GM13977 (cell line): Measurements from ENCODE around the gene ORC3.

Experiments
- DNase-seq: peaks from one replicate; pipeline ENCODE4 v3.0.0; 2012; ENCODE audit warnings: low spot score
- CTCF ChIP-seq: IDR thresholded peaks from 2 replicates; pipeline ENCODE4 v1.5.1; 2012; ENCODE audit warnings: mild to moderate bottlenecking, control low read depth; ENCODE audit not compliant: insufficient read depth; ENCODE audit errors: extremely low read depth, missing control alignments
- in situ Hi-C: fragments of 300-500 bp; cut with MboI; formaldehyde crosslinking; loops from one replicate; pipeline ENCODE4 v1.12.0; 2022; ENCODE audit warnings: low sequenced_read_pairs, low pct_unique_long_range_greater_than_20kb, mixed read lengths, inconsistent platforms; ENCODE audit not compliant: unreplicated experiment

Gene ORC3

GRCh38 chr6:87572883-87573282 lies 17.1 kb upstream of the ORC3 start:
- no peak for DNase-seq
- TF ChIP-seq CTCF: no peak
- in situ Hi-C loops: no loop called here

GRCh38 chr6:87573307-87574024 lies 16.5 kb upstream of the ORC3 start:
- in situ Hi-C loops: no loop called here
- DNase-seq: no peak
- no peak for TF ChIP-seq CTCF

GRCh38 chr6:87574237-87574804 lies 15.6 kb upstream of the ORC3 start:
- TF ChIP-seq CTCF: no peak
- DNase-seq: no peak
- in situ Hi-C loops: no loop called here

GRCh38 chr6:87575423-87575822 lies 14.5 kb upstream of the ORC3 start:
- DNase-seq: no peak
- no peak for TF ChIP-seq CTCF
- in situ Hi-C loops: no loop called here

- TF ChIP-seq CTCF: no peak
- in situ Hi-C loops: no loop called here
- no peak for DNase-seq
Measured at GRCh38 chr6:87583822-87584221, 6.1 kb upstream of the ORC3 start.

GRCh38 chr6:87586371-87587077 lies 3.4 kb upstream of the ORC3 start:
- DNase-seq: no peak
- no peak for TF ChIP-seq CTCF
- in situ Hi-C loops: no loop called here
